GM13977 (cell line): Measurements from ENCODE around the gene RPAP2.

Source experiments
- DNase-seq: peaks from one replicate; pipeline ENCODE4 v3.0.0; 2012; ENCODE audit warnings: low spot score
- CTCF ChIP-seq: IDR thresholded peaks from 2 replicates; pipeline ENCODE4 v1.5.1; 2012; ENCODE audit warnings: mild to moderate bottlenecking, control low read depth; ENCODE audit not compliant: insufficient read depth; ENCODE audit errors: extremely low read depth, missing control alignments
- in situ Hi-C: fragments of 300-500 bp; cut with MboI; formaldehyde crosslinking; loops from one replicate; pipeline ENCODE4 v1.12.0; 2022; ENCODE audit warnings: low sequenced_read_pairs, low pct_unique_long_range_greater_than_20kb, mixed read lengths, inconsistent platforms; ENCODE audit not compliant: unreplicated experiment

RPAP2 gene

GRCh38 chr1:92443893-92444292, 145.0 kb downstream of the RPAP2 start:
- TF ChIP-seq CTCF, result no peak
- in situ Hi-C loops, result no loop called here

GRCh38 chr1:92444351-92444750, 145.5 kb downstream of the RPAP2 start:
- in situ Hi-C loops, result no loop called here
- no peak for DNase-seq
- TF ChIP-seq CTCF, result no peak

More at GRCh38 chr1:92443893-92444292, 145.0 kb downstream of the RPAP2 start:
- DNase-seq, result no peak

GRCh38 chr1:92445865-92446264, 147.0 kb downstream of the RPAP2 start:
- no peak for TF ChIP-seq CTCF
- DNase-seq, result no peak
- in situ Hi-C loops, result no loop called here

- DNase-seq, result no peak
- no peak for TF ChIP-seq CTCF
- in situ Hi-C loops, result no loop called here
Measured at GRCh38 chr1:92446546-92446945, 147.7 kb downstream of the RPAP2 start.

- TF ChIP-seq CTCF, result no peak
- in situ Hi-C loops, result no loop called here
- DNase-seq, result no peak
Measured at GRCh38 chr1:92447033-92447681, 148.3 kb downstream of the RPAP2 start.

GRCh38 chr1:92447976-92448375, 149.1 kb downstream of the RPAP2 start:
- no peak for TF ChIP-seq CTCF
- in situ Hi-C loops, result no loop called here
- DNase-seq, result no peak
